ENCODE measurements around the gene CCDC40. TPM values are rescaled to one million over a fixed set of nuclear protein-coding genes. Genes with fewer than 3 reads are reported as not detected.
A peak's percentile ranks its signal among the peaks of the same experiment; 100 is the strongest.

Gene CCDC40
- total and polyA plus RNA-seq, 2 of the 13 experiments (the other 11 are each of a cell fraction or from before 2014, with no cell fraction given), result 4.1 to 5.5 TPM

DNA sequence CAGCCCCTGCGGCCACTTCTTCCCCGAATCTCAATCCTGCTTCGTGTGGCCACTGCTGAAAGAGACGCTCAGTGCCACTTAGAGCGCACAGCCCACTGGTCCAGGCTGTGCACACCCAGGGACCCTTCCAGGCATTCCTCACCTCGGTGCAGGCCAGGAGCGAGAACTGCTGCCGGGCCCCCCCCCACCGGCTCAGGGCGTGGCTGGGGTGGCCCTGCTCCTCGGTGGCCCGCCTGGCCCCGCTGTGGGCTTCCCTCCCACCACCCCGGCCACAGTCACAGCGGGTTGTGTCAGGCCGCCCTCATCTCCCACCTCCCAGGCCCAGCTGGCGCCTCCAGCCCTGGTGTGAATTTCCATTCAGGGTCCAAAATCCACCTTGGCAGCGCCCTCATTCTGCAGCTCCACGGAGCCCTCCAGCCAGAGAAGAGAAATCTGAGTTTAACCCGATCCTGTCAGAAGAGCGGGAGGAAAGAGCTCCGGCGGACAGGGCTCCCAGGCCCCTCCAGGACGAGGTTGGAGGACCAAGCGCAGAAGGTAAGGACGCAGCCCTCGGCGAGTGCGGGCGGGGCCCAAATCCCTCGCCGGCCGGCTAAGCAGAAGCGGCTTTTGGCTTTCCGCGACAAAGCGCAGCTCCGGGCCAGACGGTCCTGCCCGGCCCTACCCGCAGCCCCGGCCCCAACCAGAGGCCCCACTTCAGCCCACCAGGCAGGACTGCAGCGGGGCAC, 12.8 kb upstream of the CCDC40 start:
- BruUV-seq (replicated peaks), result TSS peak; percentile 76
- H2AFZ ChIP-seq (ENCODE audit: low read length), result no peak overlapping the region
- H3K4me2 ChIP-seq (ENCODE audit: low read depth, low read length), result peak overlapping the region; percentile 78
- DNase-seq (ENCODE audit: low spot score) (peak; percentile 95), ATAC-seq (peak; percentile 89), FAIRE-seq (peak; percentile 90)
- H3K36me3 ChIP-seq (replicated peaks in 1 of 2; ENCODE audit: control insufficient read depth in 1 of 2, insufficient read depth in 2 of 2, low read length in 2 of 2), result 0 out of 5 replicates have a peak, but pooled peaks cover 0 to 2% of the 10 kb centered on the region in 2 experiments
- POLR2A ChIA-PET, result interaction anchor here (0.9 to 2.0 kb wide), 8 partner anchors 9 to 227 kb away, joined by 3 to 27 read pairs (median 4); partner anchors contain the start of gene CBX8
- peaks cover 12% of the 10 kb centered on the region for H3K79me2 ChIP-seq (ENCODE audit: insufficient read depth, low read length)
- peaks cover 72% of the 10 kb centered on the region for H3K4me1 ChIP-seq (ENCODE audit: insufficient read depth, low read length)
- no peaks in the 10 kb centered on the region for H3K9me3 ChIP-seq (ENCODE audit: low read length)
- intact Hi-C loops (cut with micrococcal nuclease; ENCODE audit: unreplicated experiment), result no loop called here
- H3K9ac ChIP-seq (ENCODE audit: insufficient read depth, low read depth, low read length), result peak overlapping the region; percentile 59
- peak overlapping the region; percentile 48 to 74 (median 64); a peak in 5 of 6 replicates for H3K4me3 ChIP-seq (replicated peaks in 1 of 3; ENCODE audit: insufficient read depth in 1 of 3, low read depth in 2 of 3, low read length in 3 of 3)
- no peaks in the 10 kb centered on the region for H4K20me1 ChIP-seq (ENCODE audit: insufficient read depth, low read length)
- CTCF ChIA-PET (ENCODE audit: low intra/inter-chr PET ratio, low total read pairs), result interaction anchor here (0.9 kb wide), 1 partner anchor 15 kb away, joined by 3 read pairs; no protein-coding TSS in a partner anchor
- peak overlapping the region; percentile 70 for H3K27ac ChIP-seq (ENCODE audit: extremely low read length, insufficient read depth, low read length)
- in situ Hi-C loops (cut with HindIII; ENCODE audit: extremely low pct_ligation_motif_present, low pct_unique_long_range_greater_than_20kb), result no loop called here
- 7% methylated on average over 28 of the region's 43 CpGs for WGBS (ENCODE audit: low lambda C conversion rate)
- no peaks in the 10 kb centered on the region for H3K27me3 ChIP-seq (ENCODE audit: control insufficient read depth in 1 of 2, insufficient read depth in 2 of 2, low read length in 2 of 2)
- TF ChIP-seq, protein P1, sequence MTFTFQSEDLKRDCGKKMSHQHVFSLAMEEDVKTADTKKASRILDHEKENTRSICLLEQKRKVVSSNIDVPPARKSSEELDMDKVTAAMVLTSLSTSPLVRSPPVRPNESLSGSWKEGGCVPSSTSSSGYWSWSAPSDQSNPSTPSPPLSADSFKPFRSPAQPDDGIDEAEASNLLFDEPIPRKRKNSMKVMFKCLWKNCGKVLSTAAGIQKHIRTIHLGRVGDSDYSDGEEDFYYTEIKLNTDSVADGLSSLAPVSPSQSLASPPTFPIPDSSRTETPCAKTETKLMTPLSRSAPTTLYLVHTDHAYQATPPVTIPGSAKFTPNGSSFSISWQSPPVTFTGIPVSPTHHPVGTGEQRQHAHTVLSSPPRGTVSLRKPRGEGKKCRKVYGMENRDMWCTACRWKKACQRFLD (CRISPR knock-in tag; IDR thresholded peaks at IDR 0.05; ENCODE audit: borderline replicate concordance), result 0 out of 2 replicates have a peak, but pooled peaks have one; percentile 45
- TF ChIP-seq, protein P2, sequence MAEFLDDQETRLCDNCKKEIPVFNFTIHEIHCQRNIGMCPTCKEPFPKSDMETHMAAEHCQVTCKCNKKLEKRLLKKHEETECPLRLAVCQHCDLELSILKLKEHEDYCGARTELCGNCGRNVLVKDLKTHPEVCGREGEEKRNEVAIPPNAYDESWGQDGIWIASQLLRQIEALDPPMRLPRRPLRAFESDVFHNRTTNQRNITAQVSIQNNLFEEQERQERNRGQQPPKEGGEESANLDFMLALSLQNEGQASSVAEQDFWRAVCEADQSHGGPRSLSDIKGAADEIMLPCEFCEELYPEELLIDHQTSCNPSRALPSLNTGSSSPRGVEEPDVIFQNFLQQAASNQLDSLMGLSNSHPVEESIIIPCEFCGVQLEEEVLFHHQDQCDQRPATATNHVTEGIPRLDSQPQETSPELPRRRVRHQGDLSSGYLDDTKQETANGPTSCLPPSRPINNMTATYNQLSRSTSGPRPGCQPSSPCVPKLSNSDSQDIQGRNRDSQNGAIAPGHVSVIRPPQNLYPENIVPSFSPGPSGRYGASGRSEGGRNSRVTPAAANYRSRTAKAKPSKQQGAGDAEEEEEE (CRISPR knock-in tag; IDR thresholded peaks at IDR 0.05; ENCODE audit: borderline replicate concordance), result no peak
- TF ChIP-seq, protein P3, sequence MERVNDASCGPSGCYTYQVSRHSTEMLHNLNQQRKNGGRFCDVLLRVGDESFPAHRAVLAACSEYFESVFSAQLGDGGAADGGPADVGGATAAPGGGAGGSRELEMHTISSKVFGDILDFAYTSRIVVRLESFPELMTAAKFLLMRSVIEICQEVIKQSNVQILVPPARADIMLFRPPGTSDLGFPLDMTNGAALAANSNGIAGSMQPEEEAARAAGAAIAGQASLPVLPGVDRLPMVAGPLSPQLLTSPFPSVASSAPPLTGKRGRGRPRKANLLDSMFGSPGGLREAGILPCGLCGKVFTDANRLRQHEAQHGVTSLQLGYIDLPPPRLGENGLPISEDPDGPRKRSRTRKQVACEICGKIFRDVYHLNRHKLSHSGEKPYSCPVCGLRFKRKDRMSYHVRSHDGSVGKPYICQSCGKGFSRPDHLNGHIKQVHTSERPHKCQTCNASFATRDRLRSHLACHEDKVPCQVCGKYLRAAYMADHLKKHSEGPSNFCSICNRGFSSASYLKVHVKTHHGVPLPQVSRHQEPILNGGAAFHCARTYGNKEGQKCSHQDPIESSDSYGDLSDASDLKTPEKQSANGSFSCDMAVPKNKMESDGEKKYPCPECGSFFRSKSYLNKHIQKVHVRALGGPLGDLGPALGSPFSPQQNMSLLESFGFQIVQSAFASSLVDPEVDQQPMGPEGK (CRISPR knock-in tag; IDR thresholded peaks at IDR 0.05), result peak; percentile 93
- TF ChIP-seq TCF12 (IDR thresholded peaks at IDR 0.05) (no peak), TCF12 (CRISPR knock-in tag; IDR thresholded peaks at IDR 0.05) (peak; percentile 66), ZSCAN20 (CRISPR knock-in tag; IDR thresholded peaks at IDR 0.05; ENCODE audit: borderline replicate concordance) (no peak), MTA1 (CRISPR knock-in tag; IDR thresholded peaks at IDR 0.05; ENCODE audit: borderline replicate concordance) (peak; percentile 78; the same call in 1 of the 2 replicates), NR1H2 (CRISPR knock-in tag; IDR thresholded peaks at IDR 0.05; ENCODE audit: borderline replicate concordance, low read depth) (no peak), ZNF337 (CRISPR knock-in tag; IDR thresholded peaks at IDR 0.05; ENCODE audit: borderline replicate concordance, low read depth) (no peak)
- TF ChIP-seq, protein P4, sequence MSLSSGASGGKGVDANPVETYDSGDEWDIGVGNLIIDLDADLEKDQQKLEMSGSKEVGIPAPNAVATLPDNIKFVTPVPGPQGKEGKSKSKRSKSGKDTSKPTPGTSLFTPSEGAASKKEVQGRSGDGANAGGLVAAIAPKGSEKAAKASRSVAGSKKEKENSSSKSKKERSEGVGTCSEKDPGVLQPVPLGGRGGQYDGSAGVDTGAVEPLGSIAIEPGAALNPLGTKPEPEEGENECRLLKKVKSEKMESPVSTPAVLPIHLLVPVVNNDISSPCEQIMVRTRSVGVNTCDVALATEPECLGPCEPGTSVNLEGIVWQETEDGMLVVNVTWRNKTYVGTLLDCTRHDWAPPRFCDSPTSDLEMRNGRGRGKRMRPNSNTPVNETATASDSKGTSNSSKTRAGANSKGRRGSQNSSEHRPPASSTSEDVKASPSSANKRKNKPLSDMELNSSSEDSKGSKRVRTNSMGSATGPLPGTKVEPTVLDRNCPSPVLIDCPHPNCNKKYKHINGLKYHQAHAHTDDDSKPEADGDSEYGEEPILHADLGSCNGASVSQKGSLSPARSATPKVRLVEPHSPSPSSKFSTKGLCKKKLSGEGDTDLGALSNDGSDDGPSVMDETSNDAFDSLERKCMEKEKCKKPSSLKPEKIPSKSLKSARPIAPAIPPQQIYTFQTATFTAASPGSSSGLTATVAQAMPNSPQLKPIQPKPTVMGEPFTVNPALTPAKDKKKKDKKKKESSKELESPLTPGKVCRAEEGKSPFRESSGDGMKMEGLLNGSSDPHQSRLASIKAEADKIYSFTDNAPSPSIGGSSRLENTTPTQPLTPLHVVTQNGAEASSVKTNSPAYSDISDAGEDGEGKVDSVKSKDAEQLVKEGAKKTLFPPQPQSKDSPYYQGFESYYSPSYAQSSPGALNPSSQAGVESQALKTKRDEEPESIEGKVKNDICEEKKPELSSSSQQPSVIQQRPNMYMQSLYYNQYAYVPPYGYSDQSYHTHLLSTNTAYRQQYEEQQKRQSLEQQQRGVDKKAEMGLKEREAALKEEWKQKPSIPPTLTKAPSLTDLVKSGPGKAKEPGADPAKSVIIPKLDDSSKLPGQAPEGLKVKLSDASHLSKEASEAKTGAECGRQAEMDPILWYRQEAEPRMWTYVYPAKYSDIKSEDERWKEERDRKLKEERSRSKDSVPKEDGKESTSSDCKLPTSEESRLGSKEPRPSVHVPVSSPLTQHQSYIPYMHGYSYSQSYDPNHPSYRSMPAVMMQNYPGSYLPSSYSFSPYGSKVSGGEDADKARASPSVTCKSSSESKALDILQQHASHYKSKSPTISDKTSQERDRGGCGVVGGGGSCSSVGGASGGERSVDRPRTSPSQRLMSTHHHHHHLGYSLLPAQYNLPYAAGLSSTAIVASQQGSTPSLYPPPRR (CRISPR knock-in tag; IDR thresholded peaks at IDR 0.05; ENCODE audit: borderline replicate concordance), result peak; percentile 64
- TF ChIP-seq, protein P5, sequence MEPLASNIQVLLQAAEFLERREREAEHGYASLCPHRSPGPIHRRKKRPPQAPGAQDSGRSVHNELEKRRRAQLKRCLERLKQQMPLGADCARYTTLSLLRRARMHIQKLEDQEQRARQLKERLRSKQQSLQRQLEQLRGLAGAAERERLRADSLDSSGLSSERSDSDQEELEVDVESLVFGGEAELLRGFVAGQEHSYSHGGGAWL (CRISPR knock-in tag; IDR thresholded peaks at IDR 0.05), result peak; percentile 63
